Measurements from ENCODE around the gene ZDHHC7. TPM values are rescaled to one million over a fixed set of nuclear protein-coding genes. Genes with fewer than 3 reads are reported as not detected.

ZDHHC7 gene
- total and polyA plus RNA-seq, 9 donors, result 23.9 to 54.5 (median 32.7) TPM

- H3K9me3 ChIP-seq, result no peaks in the 10 kb centered on the region
- intact Hi-C loops (cut with DNase I), result no loop called here
- TF ChIP-seq POLR2A (IDR thresholded peaks at IDR 0.05) (no peak), CTCF (IDR thresholded peaks at IDR 0.05) (no peak), EP300 (IDR thresholded peaks at IDR 0.05) (no peak)
- H3K36me3 ChIP-seq, result no peaks in the 10 kb centered on the region
- WGBS, 3 donors, result 89 to 93% (median 91%) methylated on average over 10 of the region's 10 CpGs
- no peak overlapping the region for H3K27ac ChIP-seq
- DNase-seq, result no peak
- peaks cover 8% of the 10 kb centered on the region for H3K4me1 ChIP-seq (ENCODE audit: insufficient read depth)
- no peaks in the 10 kb centered on the region for H3K27me3 ChIP-seq
- H3K4me3 ChIP-seq, result no peak overlapping the region
These were observed 41.2 kb upstream of the ZDHHC7 start for GRCh38 chr16:85052536-85052935.

GRCh38 chr16:85051683-85052082, 40.3 kb upstream of the ZDHHC7 start:
- Histone ChIP-seq H3K9me3 (no peaks in the 10 kb centered on the region), H3K27ac (peak overlapping the region in 1 of 2 donors; percentile 8), H3K27me3 (no peaks in the 10 kb centered on the region), H3K4me1 (ENCODE audit: insufficient read depth) (peaks cover 8% of the 10 kb centered on the region), H3K4me3 (no peak overlapping the region), H3K36me3 (no peaks in the 10 kb centered on the region)
- TF ChIP-seq EP300 (IDR thresholded peaks at IDR 0.05) (no peak), CTCF (IDR thresholded peaks at IDR 0.05) (no peak), POLR2A (IDR thresholded peaks at IDR 0.05) (no peak)
- intact Hi-C loops (cut with DNase I), result no loop called here
- DNase-seq, result no peak
- WGBS, 3 donors, result 53 to 63% (median 56%) methylated on average over 8 of the region's 8 CpGs

GRCh38 chr16:85051067-85051581, 39.8 kb upstream of the ZDHHC7 start:
- H3K4me1 ChIP-seq (ENCODE audit: insufficient read depth), result peaks cover 8% of the 10 kb centered on the region
- no peak for DNase-seq
- intact Hi-C loops (cut with DNase I), result no loop called here
- H3K4me3 ChIP-seq, result no peak overlapping the region
- no peaks in the 10 kb centered on the region for H3K9me3 ChIP-seq
- H3K36me3 ChIP-seq, result no peaks in the 10 kb centered on the region
- H3K27ac ChIP-seq, result peak overlapping the region in 1 of 2 donors; percentile 8
- H3K27me3 ChIP-seq, result no peaks in the 10 kb centered on the region
- 17 to 36% (median 24%) methylated on average over 8 of the region's 8 CpGs for WGBS, 3 donors
- TF ChIP-seq CTCF (IDR thresholded peaks at IDR 0.05) (no peak), POLR2A (IDR thresholded peaks at IDR 0.05) (no peak), EP300 (IDR thresholded peaks at IDR 0.05) (no peak)

GRCh38 chr16:85049706-85050305, 38.5 kb upstream of the ZDHHC7 start:
- no peaks in the 10 kb centered on the region for H3K36me3 ChIP-seq
- intact Hi-C loops (cut with DNase I), result no loop called here
- no peaks in the 10 kb centered on the region for H3K27me3 ChIP-seq
- peaks cover 6% of the 10 kb centered on the region for H3K4me1 ChIP-seq (ENCODE audit: insufficient read depth)
- DNase-seq, result no peak
- H3K4me3 ChIP-seq, result no peak overlapping the region
- no peak overlapping the region for H3K27ac ChIP-seq
- 94 to 97% (median 96%) methylated on average over 15 of the region's 15 CpGs for WGBS, 3 donors
- no peak for TF ChIP-seq POLR2A (IDR thresholded peaks at IDR 0.05)
- TF ChIP-seq CTCF (IDR thresholded peaks at IDR 0.05), result no peak
- TF ChIP-seq EP300 (IDR thresholded peaks at IDR 0.05), result no peak
- H3K9me3 ChIP-seq, result no peaks in the 10 kb centered on the region
